VCaP (cell line): ENCODE results near the gene TNS3.

Source experiments
- H3K27ac ChIP-seq: fragments of 450-650 bp; 2 replicates; pipeline ENCODE4 v1.5.1; 2017
- CTCF ChIP-seq: fragments of 450-650 bp; conservative IDR thresholded peaks from 2 replicates; pipeline ENCODE4 v1.5.1; 2017; ENCODE audit warnings: mild to moderate bottlenecking, moderate library complexity

The TNS3 gene

GRCh38 chr7:47318395-47319182 lies 263.3 kb downstream of the TNS3 start:
- no peak overlapping the region for H3K27ac ChIP-seq

DNA sequence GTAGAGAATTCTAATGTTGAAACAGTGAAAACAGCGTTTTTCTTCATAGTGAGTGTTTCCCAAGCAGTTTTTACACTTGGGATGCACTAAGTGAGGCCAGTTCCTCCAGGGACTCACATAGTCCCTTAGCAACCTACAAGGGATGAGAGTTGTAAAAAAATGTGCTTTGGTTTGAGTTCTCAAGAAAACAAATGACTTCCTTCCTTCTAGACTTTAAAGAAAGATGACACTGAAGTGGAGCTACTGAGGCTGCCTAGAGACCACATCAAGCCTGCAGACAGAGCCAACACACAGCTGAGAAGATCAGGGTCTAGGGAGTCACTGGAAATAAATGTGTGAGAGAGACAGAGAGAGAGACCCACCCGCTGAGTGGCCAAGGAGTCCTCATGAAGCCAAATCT lies 264.4 kb downstream of the TNS3 start:
- no peak for TF ChIP-seq CTCF
- H3K27ac ChIP-seq, result no peak overlapping the region

More at GRCh38 chr7:47318395-47319182, 263.3 kb downstream of the TNS3 start:
- TF ChIP-seq CTCF, result no peak

GRCh38 chr7:47314728-47315607 lies 266.9 kb downstream of the TNS3 start:
- no peak overlapping the region for H3K27ac ChIP-seq
- no peak for TF ChIP-seq CTCF

DNA sequence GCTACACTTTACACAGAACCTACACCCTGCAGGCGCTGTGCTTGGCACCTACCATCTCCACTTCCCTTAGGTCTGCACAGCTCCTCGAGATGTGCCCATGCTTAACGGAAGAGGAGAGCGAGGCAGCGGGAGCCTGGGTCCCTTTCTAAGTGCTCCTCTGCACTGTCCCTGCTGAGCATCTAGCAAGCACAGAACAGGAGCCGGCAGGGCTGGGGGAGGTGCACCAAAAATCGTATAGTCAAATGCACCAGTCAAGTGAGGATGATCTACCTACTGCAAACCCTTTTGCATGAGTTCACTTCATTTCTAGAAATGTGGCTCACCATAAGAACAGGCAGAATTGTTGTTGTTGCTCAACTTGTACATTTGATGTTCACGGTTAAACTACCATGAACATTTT lies 267.7 kb downstream of the TNS3 start:
- no peak for TF ChIP-seq CTCF
- H3K27ac ChIP-seq, result no peak overlapping the region

DNA sequence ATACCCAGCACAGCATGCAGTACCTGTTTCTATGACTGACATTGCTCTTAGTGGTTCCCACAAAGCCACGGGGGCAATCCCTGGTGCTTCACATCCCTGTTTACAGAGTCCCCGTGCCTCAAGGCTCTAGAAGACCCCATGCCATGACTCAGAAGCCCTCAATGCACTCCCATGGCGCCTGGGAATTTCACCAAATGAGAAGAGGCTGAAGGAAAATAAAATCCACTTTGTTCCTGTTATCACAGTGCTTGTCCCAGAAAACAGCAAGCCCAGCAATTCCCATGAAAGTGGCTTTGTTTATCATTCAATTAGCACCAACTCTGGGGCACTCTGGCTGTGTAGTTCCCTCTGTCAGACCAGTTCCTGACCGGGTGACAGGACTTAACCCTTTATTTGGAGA lies 268.3 kb downstream of the TNS3 start:
- H3K27ac ChIP-seq, result no peak overlapping the region
- no peak for TF ChIP-seq CTCF

- no peak overlapping the region for H3K27ac ChIP-seq
- no peak for TF ChIP-seq CTCF
Observed at GRCh38 chr7:47311891-47312290, 270.0 kb downstream of the TNS3 start.

GRCh38 chr7:47310020-47310419 lies 271.9 kb downstream of the TNS3 start:
- no peak overlapping the region for H3K27ac ChIP-seq
- no peak for TF ChIP-seq CTCF
